Colonic mucosa (tissue), 4 donors: ENCODE measurements around the gene DOK3. TPM values are rescaled to one million over a fixed set of nuclear protein-coding genes. Genes with fewer than 3 reads are reported as not detected.

Experiments
- DNase-seq: peaks from one replicate; pipeline ENCODE4 v3.0.0-alpha.2; 2020
- H3K27ac ChIP-seq: fragments of 200-600 bp; one replicate; pipeline ENCODE4 v1.8.0; 2021
- H3K27me3 ChIP-seq: fragments of 200-600 bp; one replicate; pipeline ENCODE4 v1.8.0; 2021
- H3K36me3 ChIP-seq: fragments of 200-600 bp; one replicate; pipeline ENCODE4 v1.8.0; 2021
- H3K4me1 ChIP-seq: fragments of 200-600 bp; one replicate; pipeline ENCODE4 v1.8.0; 2021; ENCODE audit warnings: mild to moderate bottlenecking
- H3K4me3 ChIP-seq: fragments of 200-600 bp; one replicate; pipeline ENCODE4 v1.8.0; 2021
- H3K9ac ChIP-seq, 2 donors: one replicate each; pipeline ENCODE4 v1.7.0; 2013; ENCODE audit warnings: control low read depth in 2 of 2, low read depth in 2 of 2, low read length in 2 of 2
- H3K9me3 ChIP-seq: fragments of 200-600 bp; one replicate; pipeline ENCODE4 v1.8.0; 2021
- intact Hi-C: fragments of 100-400 bp; cut with DNase I; formaldehyde crosslinking; loops from one replicate; pipeline ENCODE4 v1.14.1; 2022
- total RNA-seq, 2 donors: library from RNA; stranded (reverse); fragmentation: NEBNext Ultra II Directional in 1 of 2; extraction: Animal tissue kit (Norgen Biotek cat#: 25700) in 1 of 2; gene quantifications; one replicate each; pipeline ENCODE4 v1.2.1, GENCODE V29; 2021
- TF ChIP-seq, protein P1 (sequence below): fragments of 200-600 bp; IDR thresholded peaks from one replicate; pipeline ENCODE4 v1.8.0; 2022; ENCODE audit warnings: antibody characterized with exemption, mild to moderate bottlenecking
- donor health status: healthy.
- donor health status: DM: no; HTN: no; CAD: no.
- donor health status: DM: no; HTN: no; CAD: no.

DOK3 gene
- total RNA-seq, 2 donors from 2014 or later = 4.1 to 8.9 TPM

DNA sequence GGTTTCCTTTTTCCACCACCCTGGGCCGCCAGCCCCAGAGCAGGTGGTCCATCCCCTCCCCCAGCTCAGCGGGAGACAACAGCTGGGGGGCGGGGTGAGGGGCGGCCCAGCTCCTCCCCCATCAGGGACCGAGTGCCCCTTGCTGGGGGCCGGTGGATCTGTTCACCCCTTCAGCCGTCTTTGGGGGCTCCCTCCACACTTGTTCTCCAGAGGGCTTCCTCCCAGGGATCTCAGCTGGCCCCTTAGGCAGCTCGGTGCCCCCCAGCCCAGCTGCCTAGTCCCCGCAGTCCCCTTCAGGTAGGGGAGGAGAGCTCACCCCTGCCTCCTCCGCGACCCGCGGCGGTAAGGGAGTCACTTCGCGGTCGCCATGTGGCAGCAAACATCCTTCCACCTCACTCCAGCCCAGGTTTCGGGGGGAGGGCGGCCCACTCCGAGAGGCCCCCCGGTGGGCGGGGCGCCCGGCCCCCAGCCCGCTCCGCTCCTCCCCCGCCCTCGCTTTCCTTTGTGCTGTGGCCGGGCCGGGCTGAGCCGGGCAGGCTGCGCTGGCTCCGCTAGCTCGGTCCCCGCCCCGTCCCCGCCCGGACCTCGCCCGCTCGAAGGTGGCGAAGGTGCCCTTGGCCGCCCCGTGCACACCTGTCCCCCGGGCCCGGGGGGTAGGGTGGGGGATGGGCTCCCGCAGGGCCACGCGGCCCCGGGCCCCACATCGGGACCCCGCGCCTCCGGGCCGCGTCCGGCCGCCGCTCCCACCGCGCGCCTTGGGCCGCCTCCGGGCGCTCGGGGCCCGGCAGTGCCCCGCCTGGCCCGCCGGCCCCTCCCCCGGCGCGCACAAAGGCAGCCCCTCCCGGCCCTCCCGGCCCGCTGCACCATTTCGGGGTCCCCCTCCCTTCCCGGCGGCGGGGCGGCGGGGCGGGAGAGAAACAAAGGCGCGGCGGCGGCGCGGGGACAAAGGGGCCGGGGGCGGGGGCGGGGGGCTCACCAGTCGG is 36.9 kb downstream of the DOK3 start:
- H3K36me3 ChIP-seq = no peaks in the 10 kb centered on the region
- TF ChIP-seq, protein P1, sequence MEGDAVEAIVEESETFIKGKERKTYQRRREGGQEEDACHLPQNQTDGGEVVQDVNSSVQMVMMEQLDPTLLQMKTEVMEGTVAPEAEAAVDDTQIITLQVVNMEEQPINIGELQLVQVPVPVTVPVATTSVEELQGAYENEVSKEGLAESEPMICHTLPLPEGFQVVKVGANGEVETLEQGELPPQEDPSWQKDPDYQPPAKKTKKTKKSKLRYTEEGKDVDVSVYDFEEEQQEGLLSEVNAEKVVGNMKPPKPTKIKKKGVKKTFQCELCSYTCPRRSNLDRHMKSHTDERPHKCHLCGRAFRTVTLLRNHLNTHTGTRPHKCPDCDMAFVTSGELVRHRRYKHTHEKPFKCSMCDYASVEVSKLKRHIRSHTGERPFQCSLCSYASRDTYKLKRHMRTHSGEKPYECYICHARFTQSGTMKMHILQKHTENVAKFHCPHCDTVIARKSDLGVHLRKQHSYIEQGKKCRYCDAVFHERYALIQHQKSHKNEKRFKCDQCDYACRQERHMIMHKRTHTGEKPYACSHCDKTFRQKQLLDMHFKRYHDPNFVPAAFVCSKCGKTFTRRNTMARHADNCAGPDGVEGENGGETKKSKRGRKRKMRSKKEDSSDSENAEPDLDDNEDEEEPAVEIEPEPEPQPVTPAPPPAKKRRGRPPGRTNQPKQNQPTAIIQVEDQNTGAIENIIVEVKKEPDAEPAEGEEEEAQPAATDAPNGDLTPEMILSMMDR = no peak
- no peak for DNase-seq
- H3K9me3 ChIP-seq = no peaks in the 10 kb centered on the region
- intact Hi-C loops = no loop called here
- H3K27me3 ChIP-seq = peaks cover 3% of the 10 kb centered on the region
- H3K4me3 ChIP-seq = peak overlapping the region; percentile 55
- H3K27ac ChIP-seq = no peak overlapping the region
- peak overlapping the region; percentile 9 to 69 for H3K9ac ChIP-seq
- H3K4me1 ChIP-seq = peaks cover 9% of the 10 kb centered on the region

DNA sequence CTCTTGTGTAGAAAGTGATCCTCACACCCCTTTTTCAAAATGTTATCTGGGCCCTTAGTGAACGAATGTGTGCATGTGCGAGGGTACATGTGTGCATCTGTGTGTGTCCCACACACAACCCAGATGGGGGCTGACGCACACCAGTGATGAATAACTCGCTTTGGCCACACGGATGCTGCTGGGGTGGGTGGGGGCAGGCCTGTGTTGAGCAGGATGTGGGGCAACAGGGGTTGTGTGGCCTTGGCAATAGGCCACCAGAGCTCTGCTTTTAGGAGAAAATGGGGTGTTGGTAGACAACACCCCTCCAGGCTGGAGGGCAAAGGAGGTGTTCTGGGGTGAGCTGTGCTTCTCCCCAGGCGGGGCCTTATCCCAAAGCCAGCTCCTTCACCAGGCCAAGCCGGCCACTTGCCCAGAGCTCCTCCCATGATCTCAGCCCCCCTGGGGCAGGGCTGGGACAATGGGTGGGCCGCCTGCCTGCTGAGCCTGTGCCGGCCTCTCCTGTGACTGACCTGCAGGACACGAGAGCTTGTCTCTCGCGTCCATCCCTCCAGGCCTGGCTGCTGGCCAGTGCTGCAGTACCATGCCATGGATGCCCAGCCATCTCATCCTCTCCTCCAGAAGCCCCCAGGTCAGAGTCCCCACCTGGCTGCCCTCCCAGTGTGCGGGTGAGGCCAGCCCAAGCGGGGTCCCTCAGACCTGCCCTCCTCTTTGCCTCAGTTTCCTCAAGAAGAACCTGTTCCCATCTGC is 37.8 kb downstream of the DOK3 start:
- TF ChIP-seq, protein P1 = no peak
- no peak for DNase-seq
- H3K27me3 ChIP-seq = peaks cover 3% of the 10 kb centered on the region
- H3K4me3 ChIP-seq = peak overlapping the region; percentile 55
- no peak overlapping the region for H3K27ac ChIP-seq
- H3K9ac ChIP-seq = peak overlapping the region in 1 of 2 donors; percentile 40
- H3K9me3 ChIP-seq = no peaks in the 10 kb centered on the region
- H3K36me3 ChIP-seq = no peaks in the 10 kb centered on the region
- H3K4me1 ChIP-seq = peaks cover 9% of the 10 kb centered on the region
- intact Hi-C loops = no loop called here

GRCh38 chr5:177470759-177471536 is 38.7 kb downstream of the DOK3 start:
- Histone ChIP-seq H3K27me3 (peaks cover 3% of the 10 kb centered on the region), H3K36me3 (no peaks in the 10 kb centered on the region), H3K27ac (no peak overlapping the region), H3K4me1 (peaks cover 9% of the 10 kb centered on the region), H3K4me3 (no peak overlapping the region), H3K9ac (no peak overlapping the region), H3K9me3 (no peaks in the 10 kb centered on the region)
- TF ChIP-seq, protein P1 = no peak
- intact Hi-C loops = no loop called here
- no peak for DNase-seq

DNA sequence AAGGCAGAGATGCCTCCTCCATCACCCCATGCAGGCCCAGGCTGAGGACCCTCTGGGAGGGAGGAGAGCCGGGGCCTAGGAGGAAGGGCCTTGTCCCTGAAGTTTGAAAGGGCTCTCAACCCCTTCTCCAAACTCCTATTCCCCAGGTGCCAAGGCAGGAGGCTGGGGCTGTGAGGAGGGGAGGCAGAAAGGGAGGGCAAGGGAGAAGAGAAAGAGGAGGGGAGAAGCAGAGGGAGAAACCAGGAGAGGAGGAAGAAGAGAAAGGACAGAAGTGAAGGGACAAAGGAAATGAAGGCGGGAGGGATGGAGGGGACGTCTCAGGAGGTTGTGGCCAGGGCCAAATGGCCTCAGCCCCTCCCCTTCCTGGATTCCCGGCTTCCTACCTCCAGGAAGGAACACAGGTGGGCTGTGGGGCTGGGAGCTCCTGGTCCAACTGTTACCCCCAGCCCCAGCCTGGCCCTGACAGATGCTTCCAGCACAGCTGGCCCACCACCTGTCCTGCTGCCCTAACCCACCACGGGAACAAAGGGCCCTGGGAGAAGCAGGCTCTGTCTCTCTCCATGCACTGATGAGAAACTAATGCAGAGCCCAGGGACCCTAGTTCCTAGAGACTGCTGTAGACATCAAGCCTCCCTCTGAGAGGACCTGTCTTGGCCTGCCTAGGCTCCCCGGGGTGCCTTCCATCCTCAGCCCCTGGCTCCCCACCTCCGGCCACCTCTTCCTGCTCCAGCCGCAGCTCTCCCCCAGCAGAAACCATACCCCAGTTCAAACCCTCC is 39.7 kb downstream of the DOK3 start:
- intact Hi-C loops = no loop called here
- Histone ChIP-seq H3K4me3 (no peak overlapping the region), H3K9me3 (no peaks in the 10 kb centered on the region), H3K27me3 (peaks cover 3% of the 10 kb centered on the region), H3K27ac (no peak overlapping the region), H3K36me3 (no peaks in the 10 kb centered on the region), H3K9ac (no peak overlapping the region), H3K4me1 (peaks cover 9% of the 10 kb centered on the region)
- TF ChIP-seq, protein P1 = no peak
- DNase-seq = no peak
